ENCODE results near the gene BMP7.

BMP7 gene

GRCh38 chr20:57289391-57290177, 23.1 kb upstream of the BMP7 start:
- H3K4me3 ChIP-seq (ENCODE audit: low read depth, low read length), result no peak overlapping the region
- DNase-seq (ENCODE audit: low read depth), result no peak
- TF ChIP-seq CTCF (IDR thresholded peaks at IDR 0.05; ENCODE audit: low read depth, low read length, missing control alignments), result no peak
- in situ Hi-C loops (cut with HindIII; ENCODE audit: low sequenced_read_pairs), result no loop called here

DNA sequence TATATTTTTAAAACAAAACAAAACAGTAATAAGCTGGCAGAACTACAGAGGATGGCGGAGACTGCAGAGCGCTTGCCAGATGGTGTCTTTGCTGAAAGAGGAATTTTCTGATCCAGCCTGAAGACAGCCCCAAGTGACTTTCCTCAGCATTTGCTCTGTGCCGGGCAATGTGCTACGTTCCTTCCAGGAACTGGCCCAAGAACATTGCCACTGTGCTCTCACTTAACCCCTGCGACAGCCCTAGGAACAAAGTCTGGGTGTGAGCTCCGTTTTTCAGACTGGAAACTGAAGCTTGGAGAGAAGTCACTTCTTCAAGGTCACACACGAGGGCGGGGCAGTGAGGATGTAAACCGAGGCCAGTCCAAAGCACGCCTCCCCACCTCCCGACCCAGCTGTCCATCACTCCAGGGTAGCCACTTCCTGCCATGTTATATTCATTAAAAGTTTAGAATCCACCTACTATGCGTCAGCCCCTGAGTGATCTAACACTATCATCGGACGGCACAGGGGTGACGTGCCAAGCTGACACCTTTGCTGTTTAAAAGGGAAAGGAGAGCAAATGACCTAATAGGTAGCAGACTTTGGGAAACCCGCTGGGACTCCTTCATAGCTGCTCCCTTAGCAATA, 22.3 kb upstream of the BMP7 start:
- no peak overlapping the region for H3K4me3 ChIP-seq (ENCODE audit: low read depth, low read length)
- no peak for DNase-seq (ENCODE audit: low read depth)
- no peak for TF ChIP-seq CTCF (IDR thresholded peaks at IDR 0.05; ENCODE audit: low read depth, low read length, missing control alignments)
- in situ Hi-C loops (cut with HindIII; ENCODE audit: low sequenced_read_pairs), result no loop called here

- no peak for DNase-seq (ENCODE audit: low read depth)
- no peak for TF ChIP-seq CTCF (IDR thresholded peaks at IDR 0.05; ENCODE audit: low read depth, low read length, missing control alignments)
- in situ Hi-C loops (cut with HindIII; ENCODE audit: low sequenced_read_pairs), result no loop called here
- H3K4me3 ChIP-seq (ENCODE audit: low read depth, low read length), result no peak overlapping the region
Measured at GRCh38 chr20:57287901-57288300, 21.5 kb upstream of the BMP7 start.

DNA sequence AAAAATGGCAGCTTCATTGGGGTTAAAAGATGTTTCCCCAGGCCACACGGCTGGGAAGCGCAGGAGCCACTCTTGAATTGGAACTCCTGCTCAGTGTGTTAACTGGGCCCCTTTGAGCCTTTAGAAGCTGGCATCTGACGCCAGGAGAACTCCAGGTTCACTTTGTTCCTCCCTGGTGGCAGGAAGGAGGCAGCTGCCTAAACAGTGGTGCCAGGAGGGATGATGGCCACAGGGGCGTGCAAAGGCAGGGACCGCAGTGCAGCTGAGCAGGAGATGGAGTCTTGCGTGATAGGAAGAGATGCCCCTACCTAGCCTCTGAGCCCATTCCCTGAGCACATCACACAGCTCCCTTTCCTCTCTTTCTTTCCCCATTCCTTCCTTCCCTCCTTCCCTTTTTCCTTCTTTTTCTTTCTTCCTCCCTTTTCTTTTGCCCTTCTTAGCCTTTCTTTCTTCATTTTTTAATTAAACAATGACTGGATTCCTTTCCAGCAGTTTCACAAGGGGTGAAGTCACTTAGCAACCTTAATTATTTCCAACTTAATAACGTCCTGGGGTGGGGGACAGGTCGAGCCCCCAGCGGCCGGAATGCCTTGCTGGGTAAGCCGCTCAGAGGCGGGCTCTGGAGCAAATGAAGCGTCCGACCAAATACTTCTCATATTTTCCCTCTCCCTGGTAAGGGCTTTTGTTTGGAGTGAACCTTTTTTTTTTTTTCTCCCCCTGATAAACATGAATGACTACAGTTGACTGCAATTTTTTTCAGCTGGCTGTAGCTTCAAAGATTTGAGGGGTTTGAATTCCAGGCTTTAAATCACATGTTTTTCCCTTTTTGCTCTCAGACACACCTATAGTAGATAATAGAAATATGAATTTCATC, 20.8 kb upstream of the BMP7 start:
- in situ Hi-C loops (cut with HindIII; ENCODE audit: low sequenced_read_pairs), result no loop called here
- no peak for TF ChIP-seq CTCF (IDR thresholded peaks at IDR 0.05; ENCODE audit: low read depth, low read length, missing control alignments)
- no peak for DNase-seq (ENCODE audit: low read depth)
- H3K4me3 ChIP-seq (ENCODE audit: low read depth, low read length), result no peak overlapping the region

DNA sequence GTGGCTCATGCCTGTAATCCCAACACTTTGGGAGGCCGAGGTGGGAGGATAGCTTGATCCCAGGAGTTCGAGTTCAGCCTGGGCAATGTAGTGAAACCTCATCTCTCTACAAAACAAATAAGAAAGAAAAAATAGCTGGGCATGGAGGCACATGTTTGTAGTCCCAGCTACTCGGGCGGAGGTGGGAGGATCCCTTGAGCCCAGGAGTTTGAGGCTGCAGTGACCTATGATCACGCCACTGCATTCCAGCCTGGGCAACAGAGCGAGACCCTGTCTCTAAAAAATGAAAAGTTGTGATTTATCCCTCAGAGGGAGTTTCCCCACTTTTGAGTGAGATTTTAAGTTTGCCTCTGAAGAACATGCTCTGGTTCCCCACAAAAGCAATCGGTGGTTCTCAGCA, 17.4 kb upstream of the BMP7 start:
- DNase-seq (ENCODE audit: low read depth), result no peak
- TF ChIP-seq CTCF (IDR thresholded peaks at IDR 0.05; ENCODE audit: low read depth, low read length, missing control alignments), result no peak
- in situ Hi-C loops (cut with HindIII; ENCODE audit: low sequenced_read_pairs), result no loop called here
- H3K4me3 ChIP-seq (ENCODE audit: low read depth, low read length), result no peak overlapping the region

DNA sequence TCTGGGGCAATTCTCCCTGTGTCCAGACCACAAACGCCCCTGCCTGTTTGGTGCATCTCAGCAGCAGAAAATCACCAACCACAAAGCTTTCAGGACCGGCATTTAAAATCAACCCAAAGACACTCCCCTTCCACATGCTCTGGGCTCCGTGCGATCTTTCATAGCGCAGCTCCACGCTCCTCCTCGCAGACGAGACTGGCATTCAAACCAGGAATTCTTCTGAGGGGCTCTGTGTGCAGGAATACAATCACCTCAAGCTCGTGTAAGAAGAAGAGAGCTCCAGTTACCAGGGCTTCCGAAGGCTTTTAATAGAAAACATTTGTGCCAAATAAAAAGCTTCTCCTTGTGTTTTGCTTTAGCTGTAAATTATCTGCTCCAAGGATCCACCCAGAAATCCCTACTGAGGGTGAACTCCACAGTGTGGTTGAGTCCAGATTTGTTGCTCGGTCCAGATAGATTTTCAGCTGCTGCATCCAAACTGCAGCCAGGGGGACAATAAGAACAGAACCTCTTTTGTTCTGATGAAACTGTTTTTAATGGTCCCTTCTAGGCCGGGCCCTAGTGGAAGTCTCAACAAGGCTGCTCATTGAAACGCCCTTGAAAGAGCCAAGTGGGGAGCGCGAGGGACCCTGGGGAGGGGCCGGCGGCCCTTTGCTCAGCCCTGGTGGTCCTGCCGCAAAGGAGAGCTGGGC, 16.4 kb upstream of the BMP7 start:
- in situ Hi-C loops (cut with HindIII; ENCODE audit: low sequenced_read_pairs), result no loop called here
- no peak for TF ChIP-seq CTCF (IDR thresholded peaks at IDR 0.05; ENCODE audit: low read depth, low read length, missing control alignments)
- H3K4me3 ChIP-seq (ENCODE audit: low read depth, low read length), result no peak overlapping the region
- DNase-seq (ENCODE audit: low read depth), result no peak
